ENCODE measurements around the gene DPP3. TPM values are rescaled to one million over a fixed set of nuclear protein-coding genes. Genes with fewer than 3 reads are reported as not detected.

The DPP3 gene
- polyA plus RNA-seq, 1 of the 3 experiments (the other 2 are of a cell fraction), result 70.6 TPM

- H2AFZ ChIP-seq (ENCODE audit: low read depth), result no peak overlapping the region
- no peaks in the 10 kb centered on the region for H3K9me3 ChIP-seq
- POLR2A ChIA-PET, result no interaction called here
- no peaks in the 10 kb centered on the region for H3K27me3 ChIP-seq (ENCODE audit: insufficient read depth)
- CTCF ChIA-PET, result interaction anchor here (1.6 kb wide), 1 partner anchor 9 kb away, joined by 5 read pairs; the partner anchor contains the start of gene DPP3
- H3K4me2 ChIP-seq, result no peak overlapping the region
- H4K20me1 ChIP-seq (ENCODE audit: insufficient read depth), result no peaks in the 10 kb centered on the region
- no peak overlapping the region for H3K9ac ChIP-seq
- DNase-seq, result no peak
- H3K79me2 ChIP-seq (ENCODE audit: insufficient read depth), result no peaks in the 10 kb centered on the region
- 89% methylated on average over 10 of the region's 10 CpGs for WGBS (ENCODE audit: low lambda C conversion rate)
- H3K4me3 ChIP-seq (ENCODE audit: low read depth in 2 of 2, low read length in 1 of 2), result no peak overlapping the region
- H3K27ac ChIP-seq (ENCODE audit: low read depth in 2 of 2, low read length in 1 of 2), result no peak overlapping the region
- TF ChIP-seq MXI1 (IDR thresholded peaks at IDR 0.05; ENCODE audit: low read depth, low read length), result no peak
- no peak for TF ChIP-seq CHD2 (IDR thresholded peaks at IDR 0.05; ENCODE audit: low read length, partially characterized antibody)
- no peak for TF ChIP-seq RCOR1 (IDR thresholded peaks at IDR 0.05; ENCODE audit: low read length)
- H3K36me3 ChIP-seq (replicated peaks in 1 of 2; ENCODE audit: control insufficient read depth in 1 of 2, insufficient read depth in 2 of 2, low read length in 1 of 2), result peaks cover 0 to 38% of the 10 kb centered on the region in 2 experiments
- H3F3A ChIP-seq (replicated peaks; ENCODE audit: insufficient read depth), result no peaks in the 10 kb centered on the region
- no peaks in the 10 kb centered on the region for H3K9me2 ChIP-seq
- H3K4me1 ChIP-seq (ENCODE audit: control insufficient read depth in 1 of 2, insufficient read depth in 2 of 2, low read depth in 1 of 2, low read length in 1 of 2), result no peaks in the 10 kb centered on the region
Observed at GRCh38 chr11:66488957-66489356, 8.7 kb downstream of the DPP3 start.

DNA sequence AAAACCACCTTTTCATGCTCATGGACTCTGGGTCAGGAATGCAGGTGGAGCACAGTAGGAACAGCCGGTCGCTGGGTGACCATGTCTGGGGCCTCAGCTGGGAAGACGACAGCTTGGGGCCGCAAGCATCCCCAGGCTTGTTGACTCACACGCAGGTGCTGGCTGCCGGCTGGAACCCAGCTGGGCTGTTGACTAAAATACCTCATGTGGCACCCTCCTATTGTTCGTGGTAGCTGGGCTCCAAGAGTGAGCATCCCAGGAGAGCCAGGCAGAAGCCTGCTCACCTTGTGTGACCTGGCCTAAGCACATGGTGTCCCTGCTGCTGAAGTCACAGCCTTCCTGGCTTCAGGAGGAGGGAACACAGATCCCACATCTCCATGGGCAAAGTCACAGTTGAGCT is 9.4 kb downstream of the DPP3 start:
- Histone ChIP-seq H3K27me3 (ENCODE audit: insufficient read depth) (no peaks in the 10 kb centered on the region), H3K79me2 (ENCODE audit: insufficient read depth) (no peaks in the 10 kb centered on the region), H3K27ac (ENCODE audit: low read depth in 2 of 2, low read length in 1 of 2) (no peak overlapping the region), H3F3A (replicated peaks; ENCODE audit: insufficient read depth) (no peaks in the 10 kb centered on the region), H3K36me3 (replicated peaks in 1 of 2; ENCODE audit: control insufficient read depth in 1 of 2, insufficient read depth in 2 of 2, low read length in 1 of 2) (peaks cover 0 to 44% of the 10 kb centered on the region in 2 experiments), H2AFZ (ENCODE audit: low read depth) (no peak overlapping the region), H4K20me1 (ENCODE audit: insufficient read depth) (no peaks in the 10 kb centered on the region), H3K9me3 (no peaks in the 10 kb centered on the region), H3K9ac (no peak overlapping the region), H3K4me3 (ENCODE audit: low read depth in 2 of 2, low read length in 1 of 2) (no peak overlapping the region), H3K9me2 (no peaks in the 10 kb centered on the region), H3K4me2 (no peak overlapping the region), H3K4me1 (ENCODE audit: control insufficient read depth in 1 of 2, insufficient read depth in 2 of 2, low read depth in 1 of 2, low read length in 1 of 2) (no peaks in the 10 kb centered on the region)
- ChIA-PET CTCF (interaction anchor here (1.6 to 2.7 kb wide), 2 partner anchors 10 to 189 kb away, joined by 5 to 8 read pairs; partner anchors contain the start of genes DPP3 and RBM4B), POLR2A (interaction anchor here (0.9 kb wide), 1 partner anchor 10 kb away, joined by 4 read pairs; the partner anchor contains the start of gene DPP3)
- WGBS (ENCODE audit: low lambda C conversion rate), result no CpG with 5 or more reads among the region's 7 CpGs
- DNase-seq, result no peak
- TF ChIP-seq TAF1 (IDR thresholded peaks at IDR 0.05; ENCODE audit: borderline replicate concordance, low read depth, low read length) (no peak), CHD2 (IDR thresholded peaks at IDR 0.05; ENCODE audit: low read length, partially characterized antibody) (no peak), POLR2AphosphoS5 (IDR thresholded peaks at IDR 0.05; ENCODE audit: low read depth, low read length) (no peak), RAD21 (IDR thresholded peaks at IDR 0.05; ENCODE audit: low read length) (no peak), SIN3A (IDR thresholded peaks at IDR 0.05; ENCODE audit: borderline replicate concordance, low read depth, low read length) (no peak), NFIC (IDR thresholded peaks at IDR 0.05; ENCODE audit: borderline replicate concordance) (no peak), GABPA (IDR thresholded peaks at IDR 0.05; ENCODE audit: low read depth) (no peak), FOSL2 (IDR thresholded peaks at IDR 0.05; ENCODE audit: borderline replicate concordance, low read depth) (no peak), NRF1 (IDR thresholded peaks at IDR 0.05; ENCODE audit: low read depth, low read length) (no peak), REST (IDR thresholded peaks at IDR 0.05; ENCODE audit: low read depth, low read length) (no peak), YY1 (IDR thresholded peaks at IDR 0.05; ENCODE audit: low read depth) (no peak), MAX (IDR thresholded peaks at IDR 0.05; ENCODE audit: low read depth) (no peak), EZH2phosphoT487 (IDR thresholded peaks at IDR 0.05; ENCODE audit: borderline replicate concordance, low read depth) (no peak)
- TF ChIP-seq, protein P1, sequence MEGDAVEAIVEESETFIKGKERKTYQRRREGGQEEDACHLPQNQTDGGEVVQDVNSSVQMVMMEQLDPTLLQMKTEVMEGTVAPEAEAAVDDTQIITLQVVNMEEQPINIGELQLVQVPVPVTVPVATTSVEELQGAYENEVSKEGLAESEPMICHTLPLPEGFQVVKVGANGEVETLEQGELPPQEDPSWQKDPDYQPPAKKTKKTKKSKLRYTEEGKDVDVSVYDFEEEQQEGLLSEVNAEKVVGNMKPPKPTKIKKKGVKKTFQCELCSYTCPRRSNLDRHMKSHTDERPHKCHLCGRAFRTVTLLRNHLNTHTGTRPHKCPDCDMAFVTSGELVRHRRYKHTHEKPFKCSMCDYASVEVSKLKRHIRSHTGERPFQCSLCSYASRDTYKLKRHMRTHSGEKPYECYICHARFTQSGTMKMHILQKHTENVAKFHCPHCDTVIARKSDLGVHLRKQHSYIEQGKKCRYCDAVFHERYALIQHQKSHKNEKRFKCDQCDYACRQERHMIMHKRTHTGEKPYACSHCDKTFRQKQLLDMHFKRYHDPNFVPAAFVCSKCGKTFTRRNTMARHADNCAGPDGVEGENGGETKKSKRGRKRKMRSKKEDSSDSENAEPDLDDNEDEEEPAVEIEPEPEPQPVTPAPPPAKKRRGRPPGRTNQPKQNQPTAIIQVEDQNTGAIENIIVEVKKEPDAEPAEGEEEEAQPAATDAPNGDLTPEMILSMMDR (IDR thresholded peaks at IDR 0.05), result no peak
